GM19372 (cell line): ENCODE results near the gene BMP10.
A peak's percentile ranks its signal among the peaks of the same experiment; 100 is the strongest.

Source experiments
- ATAC-seq: cut with Tn5 transposase; IDR thresholded peaks from one replicate; pipeline ENCODE4 v1.9.1; 2021; ENCODE audit warnings: mild to moderate bottlenecking, low read depth, moderate library complexity; ENCODE audit not compliant: unreplicated experiment

Gene BMP10

GRCh38 chr2:68855550-68855949 is 15.6 kb downstream of the BMP10 start:
- no peak for ATAC-seq

DNA sequence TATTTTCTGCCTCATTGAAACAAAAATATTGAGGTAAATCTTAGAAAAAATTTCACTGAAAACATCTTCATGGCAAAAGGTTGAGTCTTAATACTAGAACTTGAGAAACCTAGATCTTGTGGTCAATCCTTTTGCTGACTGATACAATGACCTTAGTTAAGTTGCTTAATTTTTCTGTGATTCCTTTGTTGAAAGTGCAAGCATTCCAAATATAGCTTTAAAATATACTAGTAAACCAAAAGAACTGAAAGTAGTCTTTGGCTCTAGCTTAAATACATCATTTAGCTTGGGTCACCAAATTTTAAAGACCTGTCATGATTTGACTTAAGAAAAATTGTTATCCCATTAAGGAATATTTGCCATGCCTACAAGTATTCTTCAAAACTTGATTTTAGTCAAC is 16.7 kb downstream of the BMP10 start:
- ATAC-seq, result no peak

- ATAC-seq, result no peak
These were observed 17.3 kb downstream of the BMP10 start for GRCh38 chr2:68853915-68854314.

GRCh38 chr2:68853035-68853434 is 18.2 kb downstream of the BMP10 start:
- ATAC-seq, result no peak

DNA sequence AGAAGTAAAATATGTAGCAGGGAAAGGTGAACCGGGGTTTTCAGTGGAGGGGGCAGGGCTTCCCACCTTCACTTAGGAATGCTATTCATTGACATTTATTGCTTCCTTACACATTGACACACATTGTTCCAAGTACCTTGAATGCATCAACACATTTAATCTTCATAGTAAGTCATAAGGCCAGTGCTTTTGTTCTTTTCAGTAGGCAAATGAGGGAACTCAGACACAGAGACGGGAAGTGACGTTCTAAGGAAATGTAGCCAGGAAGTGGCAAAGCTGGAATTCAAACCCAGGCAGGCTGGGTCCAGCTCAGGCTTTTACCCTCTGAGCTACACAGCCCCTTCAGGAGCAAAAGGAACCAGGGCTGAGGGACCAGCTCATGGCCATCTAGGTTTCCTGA is 20.7 kb downstream of the BMP10 start:
- no peak for ATAC-seq

DNA sequence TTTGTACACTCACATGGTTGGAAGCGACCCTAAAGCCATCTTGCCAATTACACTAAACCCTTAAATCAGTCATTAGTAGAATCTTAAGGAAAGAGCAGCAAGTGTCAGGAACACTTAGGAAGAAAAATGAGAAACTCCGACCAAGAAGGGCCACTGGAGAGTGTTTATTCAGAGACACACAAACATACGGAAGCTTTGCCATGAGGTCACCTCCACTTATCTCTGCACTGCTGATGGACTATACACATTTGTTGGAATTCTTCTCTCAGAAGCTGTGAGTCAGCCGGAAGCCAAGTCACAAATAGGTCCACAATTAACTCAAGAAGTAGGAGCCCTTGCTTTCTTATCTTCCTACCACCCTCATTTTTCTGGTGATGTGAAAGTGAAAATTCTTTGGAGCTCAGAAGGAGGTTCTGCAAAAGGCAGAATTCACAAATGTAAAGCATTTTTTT is 21.6 kb downstream of the BMP10 start:
- ATAC-seq, result no peak

GRCh38 chr2:68847751-68848150 is 23.4 kb downstream of the BMP10 start:
- ATAC-seq, result no peak

DNA sequence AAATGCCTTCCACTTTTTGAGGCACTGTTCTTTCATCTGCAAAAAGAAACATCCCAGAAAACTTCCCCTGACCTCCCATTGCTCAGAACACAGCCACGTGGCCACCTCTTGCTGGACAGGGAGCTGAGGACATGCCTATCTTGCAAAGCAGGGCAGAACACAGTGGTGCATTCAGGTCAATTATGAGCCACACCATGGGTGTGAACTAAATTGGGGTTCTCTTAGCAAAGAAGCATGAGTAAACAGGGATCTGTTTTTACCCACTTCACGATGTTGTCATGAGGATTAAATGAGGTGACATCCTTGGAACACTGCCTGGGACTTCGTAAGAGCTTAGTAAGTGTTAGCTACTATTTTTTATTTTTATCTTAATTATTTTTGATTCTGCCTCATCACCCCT is 25.1 kb downstream of the BMP10 start:
- ATAC-seq, result no peak

DNA sequence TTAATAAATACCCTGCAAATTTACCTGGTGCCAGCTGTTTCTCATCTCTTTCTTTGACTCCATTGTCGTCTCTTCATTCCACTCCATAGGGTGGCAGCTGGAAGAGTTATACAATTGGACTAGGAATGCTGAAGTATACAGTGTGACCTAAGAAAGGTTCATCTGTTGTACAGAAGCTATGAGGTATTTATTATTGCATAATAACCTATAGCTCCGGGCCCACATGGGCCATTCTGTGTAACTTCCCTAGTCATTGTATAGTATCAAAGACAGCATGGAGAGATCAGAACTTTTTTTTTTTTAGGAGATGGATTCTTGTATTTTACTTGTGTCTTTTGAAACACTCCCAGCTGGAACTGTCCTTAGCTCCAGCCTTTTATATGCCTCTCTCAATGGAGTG is 26.2 kb downstream of the BMP10 start:
- ATAC-seq, result no peak

- no peak for ATAC-seq
These were observed 31.9 kb downstream of the BMP10 start for GRCh38 chr2:68839260-68839833.

DNA sequence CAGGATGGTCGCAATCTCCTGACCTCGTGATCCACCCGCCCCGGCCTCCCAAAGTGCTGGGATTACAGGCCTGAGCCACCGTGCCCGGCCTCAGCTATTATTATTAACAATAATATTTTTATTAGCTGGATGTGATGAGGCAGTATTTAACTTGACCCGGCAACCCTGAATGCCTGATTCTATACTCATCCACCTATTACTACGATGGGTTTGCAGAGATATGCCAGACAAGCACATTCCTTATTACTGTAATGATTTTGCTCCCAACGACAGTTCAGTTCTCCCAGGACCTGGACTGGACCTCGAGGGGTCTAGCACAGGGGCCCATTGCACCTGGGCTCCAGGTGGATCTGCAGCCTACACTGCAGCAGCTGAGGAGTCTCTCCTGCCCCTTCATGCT is 32.6 kb downstream of the BMP10 start:
- no peak for ATAC-seq

- no peak for ATAC-seq
These were observed 33.3 kb downstream of the BMP10 start for GRCh38 chr2:68837861-68838341.

GRCh38 chr2:68837164-68837860 is 33.9 kb downstream of the BMP10 start:
- no peak for ATAC-seq

GRCh38 chr2:68835621-68836020 is 35.6 kb downstream of the BMP10 start:
- no peak for ATAC-seq

GRCh38 chr2:68834737-68835376 is 36.3 kb downstream of the BMP10 start:
- ATAC-seq, result no peak

DNA sequence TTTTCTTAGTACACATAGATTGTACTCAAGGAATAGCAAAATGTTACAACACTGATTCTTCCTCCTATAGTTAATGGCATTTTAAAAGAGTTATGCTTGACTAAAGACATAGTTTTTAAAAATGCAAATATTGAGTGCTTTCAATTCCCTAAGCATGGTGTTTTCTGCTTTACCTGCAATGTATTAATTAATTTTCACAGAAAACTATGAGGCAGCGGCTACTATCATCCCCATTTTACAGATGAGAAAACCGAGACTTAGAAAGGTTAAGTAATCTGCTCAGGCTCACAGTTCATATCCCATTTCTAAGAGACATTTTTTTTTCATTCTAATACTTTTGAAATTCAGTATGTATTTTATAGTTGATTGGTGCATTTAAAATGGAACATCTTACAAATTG is 38.0 kb downstream of the BMP10 start:
- no peak for ATAC-seq

- peak; percentile 78 for ATAC-seq
These were observed 38.8 kb downstream of the BMP10 start for GRCh38 chr2:68832233-68832869.

GRCh38 chr2:68831686-68832232 is 39.4 kb downstream of the BMP10 start:
- ATAC-seq, result no peak

DNA sequence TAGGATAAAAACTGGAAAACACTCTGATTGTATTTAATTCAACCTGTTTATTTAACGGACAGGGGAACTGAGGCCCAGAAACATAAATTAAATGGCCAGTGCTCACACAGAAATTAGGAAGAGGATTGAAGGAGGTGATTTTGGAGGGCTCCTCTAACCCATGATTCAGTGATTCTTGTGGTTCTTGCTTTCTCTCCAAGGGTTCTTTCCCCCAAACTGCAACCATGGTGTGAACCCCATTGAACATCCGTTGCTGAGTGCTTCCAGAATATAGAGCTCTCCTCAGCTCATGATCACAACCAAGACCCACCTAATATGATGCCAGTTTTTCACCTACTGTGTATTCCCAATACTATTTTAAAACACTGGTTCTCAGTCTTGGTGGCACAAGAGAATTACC is 41.4 kb downstream of the BMP10 start:
- ATAC-seq, result no peak

DNA sequence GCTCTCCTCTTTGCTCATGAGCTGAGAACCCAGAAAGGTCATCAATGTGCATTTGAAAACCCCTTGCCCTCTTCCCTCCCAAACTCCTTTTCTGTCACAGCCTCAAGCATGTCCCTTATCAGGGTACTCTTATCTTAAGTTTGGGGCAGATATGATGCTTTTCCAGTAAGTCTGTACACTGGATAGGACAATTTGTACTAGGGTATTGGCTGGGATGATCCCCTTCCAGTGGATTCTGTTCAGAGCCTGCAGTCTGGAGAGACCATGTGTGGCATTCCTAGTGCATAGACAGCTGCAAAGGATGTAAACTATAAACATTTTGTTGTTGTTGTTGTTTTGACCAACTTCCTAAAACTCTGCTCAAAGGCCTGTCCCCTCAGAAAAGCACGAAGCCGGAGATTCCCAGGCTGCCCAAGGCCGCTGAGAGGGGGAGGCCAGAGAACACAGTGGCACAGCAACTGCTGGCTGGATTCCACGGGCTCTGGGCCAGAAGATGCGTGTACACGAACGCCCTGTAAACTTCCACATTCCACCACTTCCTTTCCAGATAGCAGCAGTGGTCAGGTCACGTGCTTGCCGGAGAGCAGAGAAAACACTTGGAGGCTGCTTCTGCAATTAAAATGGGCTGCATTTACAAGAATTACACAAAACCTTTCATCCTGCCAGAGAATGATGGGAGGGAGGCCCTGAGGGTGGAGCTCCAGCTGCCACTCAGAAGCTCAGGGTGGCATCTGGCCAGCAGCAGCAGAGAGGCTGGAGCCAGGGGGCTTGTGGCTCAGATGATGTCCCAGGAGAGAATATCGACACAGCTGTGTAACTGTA is 42.1 kb downstream of the BMP10 start:
- no peak for ATAC-seq
